Measurements from ENCODE around the gene CLK3. TPM values are rescaled to one million over a fixed set of nuclear protein-coding genes. Genes with fewer than 3 reads are reported as not detected.

The CLK3 gene
- total and polyA plus RNA-seq, 2 of the 8 experiments (the other 6 are each of a cell fraction or from before 2014, with no cell fraction given), result 43.5 to 67.3 TPM

DNA sequence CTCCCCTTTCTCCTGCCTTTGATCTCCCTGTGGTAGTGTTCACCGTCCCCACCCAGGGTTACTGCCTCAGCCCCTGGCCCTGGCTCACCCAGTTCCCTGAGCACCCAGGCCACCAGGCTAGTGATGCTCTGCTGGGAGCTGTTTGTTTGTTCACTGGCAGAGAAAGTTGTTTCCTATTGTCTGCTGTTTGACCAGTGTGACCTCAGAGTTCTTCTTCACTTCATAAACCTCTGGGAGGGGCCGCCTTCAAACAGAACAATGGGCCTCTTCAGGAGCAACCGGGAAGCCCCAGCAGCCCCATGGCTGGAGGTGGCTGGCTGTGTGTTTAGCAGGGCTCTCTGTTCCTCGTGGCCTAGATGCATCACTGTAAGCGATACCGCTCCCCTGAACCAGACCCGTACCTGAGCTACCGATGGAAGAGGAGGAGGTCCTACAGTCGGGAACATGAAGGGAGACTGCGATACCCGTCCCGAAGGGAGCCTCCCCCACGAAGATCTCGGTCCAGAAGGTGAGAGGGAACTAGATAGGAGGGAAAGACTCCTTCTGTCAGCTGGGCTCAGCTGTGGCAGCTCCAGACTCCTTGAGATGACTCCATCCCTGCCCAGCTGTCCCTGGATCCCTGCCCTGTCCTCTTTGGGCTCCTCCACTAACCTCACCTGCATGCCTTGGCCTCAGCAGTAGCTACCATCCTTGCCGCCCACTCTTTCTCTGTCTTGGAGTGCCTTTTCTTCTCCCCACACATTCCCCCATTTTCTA, 3.4 kb downstream of the CLK3 start:
- POLR2A ChIA-PET (ENCODE audit: partially characterized antibody), result interaction anchor here (0.6 to 2.7 kb wide), 7 partner anchors 8 to 153 kb away, joined by 3 to 8 read pairs (median 3); no protein-coding TSS in a partner anchor
- 0 out of 2 replicates have a peak overlapping the region, but pooled peaks have one; percentile 18 for H4K8ac ChIP-seq (ENCODE audit: extremely low read depth, insufficient read depth, low read length)
- H3K36me3 ChIP-seq (ENCODE audit: control insufficient read depth in 2 of 4, insufficient read depth in 4 of 4, low read length in 3 of 4), result peaks cover 18 to 29% (median 26%) of the 10 kb centered on the region in 4 experiments
- H2AFZ ChIP-seq (ENCODE audit: low read length), result no peak overlapping the region
- DNase-seq (ENCODE audit: low read depth in 1 of 2, low spot score in 2 of 2) (no peak), FAIRE-seq (no peak)
- H3K4ac ChIP-seq (replicated peaks; ENCODE audit: insufficient read length, low read depth, low read length), result no peak overlapping the region
- H3K79me2 ChIP-seq (ENCODE audit: control insufficient read depth in 1 of 2, insufficient read depth in 2 of 2, low read length in 2 of 2), result peaks cover 14 to 46% of the 10 kb centered on the region in 2 experiments
- peaks cover 0 to 5% (median 2%) of the 10 kb centered on the region in 4 experiments; a peak in 5 of 7 replicates for H3K4me1 ChIP-seq (replicated peaks in 1 of 4; ENCODE audit: control insufficient read depth in 3 of 4, insufficient read depth in 4 of 4, low read length in 3 of 4)
- CTCF ChIA-PET (ENCODE audit: partially characterized antibody), result interaction anchor here (0.7 to 37.5 kb wide), 8 partner anchors 9 to 291 kb away, joined by 3 to 1439 read pairs (median 4); partner anchors contain the start of genes CSK and CYP1A2
- peaks cover 15% of the 10 kb centered on the region for H3K79me1 ChIP-seq (ENCODE audit: low read depth, low read length)
- H3K18ac ChIP-seq (ENCODE audit: extremely low read depth, low read length), result no peak overlapping the region
- no peak overlapping the region for H2AK5ac ChIP-seq (ENCODE audit: low read depth, low read length)
- H3K27me3 ChIP-seq (replicated peaks in 1 of 4; ENCODE audit: control insufficient read depth in 3 of 4, extremely low read depth in 1 of 4, insufficient read depth in 3 of 4, low read length in 3 of 4), result no peaks in the 10 kb centered on the region
- H4K20me1 ChIP-seq (replicated peaks in 1 of 2; ENCODE audit: control insufficient read depth in 1 of 2, insufficient read depth in 2 of 2, low read length in 2 of 2), result peaks cover 26 to 64% of the 10 kb centered on the region in 2 experiments
- H2BK15ac ChIP-seq (ENCODE audit: low read length), result no peak overlapping the region
- H3K4me2 ChIP-seq (ENCODE audit: insufficient read depth in 1 of 2, low read depth in 2 of 2, low read length in 2 of 2), result no peak overlapping the region
- H3K9ac ChIP-seq (replicated peaks in 1 of 4; ENCODE audit: extremely low read depth in 1 of 4, low read depth in 3 of 4, low read length in 3 of 4), result no peak overlapping the region
- 90% methylated on average over 15 of the region's 15 CpGs; no CpG with 5 or more reads in 1 of the 2 experiments for WGBS, 2 experiments (ENCODE audit: extremely low coverage in 1 of 2, insufficient coverage in 1 of 2, insufficient read length in 1 of 2, insufficient replicate concordance in 2 of 2, low coverage in 1 of 2, low lambda C conversion rate in 2 of 2, missing lambda C conversion rate in 1 of 2)
- no peak overlapping the region for H2BK120ac ChIP-seq (replicated peaks; ENCODE audit: low read depth, low read length)
- no peak overlapping the region for H3K14ac ChIP-seq (ENCODE audit: insufficient read length)
- no peak overlapping the region for H3K23ac ChIP-seq (ENCODE audit: insufficient read length)
- H2BK5ac ChIP-seq (ENCODE audit: low read depth, low read length), result no peak overlapping the region
- H2BK20ac ChIP-seq (ENCODE audit: low read length), result no peak overlapping the region
- no peak overlapping the region for H3K4me3 ChIP-seq (ENCODE audit: extremely low read depth in 1 of 4, insufficient read depth in 2 of 4, low read depth in 3 of 4, low read length in 4 of 4)
- no peak overlapping the region for H3K56ac ChIP-seq (replicated peaks; ENCODE audit: insufficient read length, low read depth, low read length)
- peaks cover 16% of the 10 kb centered on the region; the same call in 1 of the 2 replicates for H3K23me2 ChIP-seq (ENCODE audit: low read depth, low read length)
- H3K9me3 ChIP-seq (ENCODE audit: insufficient read depth in 2 of 2, low read depth in 1 of 2, low read length in 1 of 2), result no peaks in the 10 kb centered on the region
- H2BK12ac ChIP-seq (ENCODE audit: low read depth, low read length), result no peak overlapping the region
- H4K91ac ChIP-seq (replicated peaks; ENCODE audit: insufficient read length, low read length), result no peak overlapping the region
- H3K27ac ChIP-seq (ENCODE audit: low read depth, low read length), result no peak overlapping the region
- no peak overlapping the region for H4K5ac ChIP-seq (ENCODE audit: insufficient read length, low read depth, low read length)
- TF ChIP-seq SP4 (IDR thresholded peaks at IDR 0.05; ENCODE audit: low read length) (no peak), CBX8 (IDR thresholded peaks at IDR 0.05; ENCODE audit: borderline replicate concordance, low read depth, low read length) (no peak), SRF (IDR thresholded peaks at IDR 0.05; ENCODE audit: low read depth, low read length) (no peak), RBBP5 (IDR thresholded peaks at IDR 0.05; ENCODE audit: borderline replicate concordance, low read depth, low read length) (no peak), RFX5 (IDR thresholded peaks at IDR 0.05; ENCODE audit: borderline replicate concordance, low read depth, low read length) (no peak), POU5F1 (IDR thresholded peaks at IDR 0.05; ENCODE audit: low read depth, low read length) (no peak), EGR1 (IDR thresholded peaks at IDR 0.05; ENCODE audit: borderline replicate concordance, low read depth, low read length) (no peak), ASH2L (IDR thresholded peaks at IDR 0.05; ENCODE audit: low read length) (no peak)
- TF ChIP-seq, protein P1, sequence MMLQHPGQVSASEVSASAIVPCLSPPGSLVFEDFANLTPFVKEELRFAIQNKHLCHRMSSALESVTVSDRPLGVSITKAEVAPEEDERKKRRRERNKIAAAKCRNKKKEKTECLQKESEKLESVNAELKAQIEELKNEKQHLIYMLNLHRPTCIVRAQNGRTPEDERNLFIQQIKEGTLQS (IDR thresholded peaks at IDR 0.05; ENCODE audit: insufficient read depth, low read depth, low read length), result no peak

Data from H1 (cell line).